Choroid plexus epithelial cell (primary cell): Measurements from ENCODE around the gene SBDS.

Experiments used
- DNase-seq: peaks from one replicate; pipeline ENCODE4 v3.0.0-alpha.2; 2010; ENCODE audit warnings: low read depth
- H3K4me3 ChIP-seq: 2 replicates; pipeline ENCODE4 v1.5.1; 2011; ENCODE audit warnings: low read depth, mild to moderate bottlenecking, control low read depth, low read length, moderate library complexity
- CTCF ChIP-seq: conservative IDR thresholded peaks from 2 replicates; pipeline ENCODE4 v1.5.1; 2011; ENCODE audit warnings: low read depth, mild to moderate bottlenecking, control low read depth, inconsistent platforms, low read length, moderate library complexity

Gene SBDS

GRCh38 chr7:66964411-66964810, 31.0 kb downstream of the SBDS start:
- no peak overlapping the region for H3K4me3 ChIP-seq
- TF ChIP-seq CTCF, result no peak
- peak; percentile 88 for DNase-seq

GRCh38 chr7:66961096-66961495, 34.3 kb downstream of the SBDS start:
- no peak overlapping the region for H3K4me3 ChIP-seq
- no peak for TF ChIP-seq CTCF
- no peak for DNase-seq

DNA sequence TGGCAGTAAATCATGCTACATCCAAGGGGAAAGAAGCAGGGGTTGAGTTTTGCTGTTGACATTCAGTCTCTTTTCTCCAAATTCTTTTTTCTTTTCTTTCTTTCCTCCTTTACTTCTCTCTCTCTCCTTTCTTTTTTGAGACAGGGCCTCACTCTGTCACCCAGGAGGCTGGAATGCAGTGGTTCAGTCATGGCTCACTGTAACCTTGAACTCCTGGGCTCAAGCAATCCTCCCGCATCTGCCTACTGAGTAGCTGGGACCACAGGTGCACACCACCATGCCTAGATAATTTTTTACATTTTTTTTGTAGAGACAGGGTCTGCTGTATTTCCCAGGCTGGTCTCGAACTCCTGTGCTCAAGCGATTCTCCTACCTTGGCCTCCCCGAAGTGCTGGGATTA, 35.2 kb downstream of the SBDS start:
- no peak for DNase-seq
- H3K4me3 ChIP-seq, result no peak overlapping the region
- no peak for TF ChIP-seq CTCF

- H3K4me3 ChIP-seq, result no peak overlapping the region
- DNase-seq, result no peak
- no peak for TF ChIP-seq CTCF
Measured at GRCh38 chr7:66958538-66959350, 36.6 kb downstream of the SBDS start.

DNA sequence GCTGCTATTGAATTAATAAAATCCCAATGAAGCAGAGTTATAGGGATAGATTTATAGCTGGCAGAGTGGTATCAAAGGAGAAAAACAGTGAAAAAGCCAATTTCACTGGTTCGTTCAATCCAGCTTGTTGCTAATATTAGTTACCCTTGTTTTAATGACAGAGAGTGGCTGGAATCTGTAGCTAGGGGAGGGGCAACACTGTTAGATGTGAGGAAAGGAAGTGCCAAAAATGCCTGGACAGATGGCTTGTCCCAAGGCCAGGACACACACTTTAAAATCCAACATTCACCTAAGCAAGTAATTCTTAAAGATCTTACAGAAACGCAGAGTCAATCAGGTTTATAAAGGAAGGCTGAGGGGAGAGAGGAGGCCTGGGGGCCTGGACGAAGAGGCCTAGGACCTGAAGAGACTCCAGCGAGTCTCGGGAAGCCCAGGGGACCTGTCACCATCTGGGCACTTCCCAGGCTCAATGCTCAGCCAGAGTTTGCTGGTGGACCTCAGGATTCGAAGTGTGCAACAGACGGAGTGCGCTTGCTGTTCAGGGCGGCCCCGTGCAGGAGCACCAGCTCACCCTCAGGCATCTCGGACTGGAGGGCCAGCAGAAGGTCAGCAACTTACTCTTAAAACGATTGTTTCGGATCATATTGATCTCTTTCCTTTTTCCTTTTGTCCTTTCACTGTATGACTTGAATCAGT, 37.6 kb downstream of the SBDS start:
- H3K4me3 ChIP-seq, result no peak overlapping the region
- no peak for TF ChIP-seq CTCF
- DNase-seq, result no peak

GRCh38 chr7:66953044-66953427, 42.4 kb downstream of the SBDS start:
- H3K4me3 ChIP-seq, result no peak overlapping the region
- DNase-seq, result no peak
- TF ChIP-seq CTCF, result no peak
